Gastrocnemius medialis (tissue), 4 donors: ENCODE data around the gene HIVEP1. TPM values are rescaled to one million over a fixed set of nuclear protein-coding genes. Genes with fewer than 3 reads are reported as not detected.
A peak's percentile ranks its signal among the peaks of the same experiment; 100 is the strongest.

Experiments
- ATAC-seq, 2 donors: fragments of 150-250 bp; one replicate each; pipeline ENCODE4 v1.9.1; 2016
- DNase-seq, 2 donors: peaks; one replicate each; pipeline ENCODE4 v3.0.0-alpha.2; 2019
- H3K27ac ChIP-seq, 4 donors: fragments of 200-600 bp; sonication (generic); 1 replicate in 1 of 4; 2 replicates in 3 of 4; pipeline ENCODE4 v1.5.1; 2016 to 2018; ENCODE audit warnings: mild to moderate bottlenecking in 2 of 4, moderate library complexity in 1 of 4
- H3K27me3 ChIP-seq, 3 donors: fragments of 200-600 bp; sonication (generic) in 2 of 3; 1 replicate in 1 of 3; 2 replicates in 2 of 3; pipeline versions ENCODE4 v1.5.1 to v1.6.0; 2016 to 2019; ENCODE audit warnings: mild to moderate bottlenecking in 1 of 3, moderate library complexity in 1 of 3
- H3K36me3 ChIP-seq, 2 donors: fragments of 200-600 bp; sonication (generic) in 1 of 2; one replicate each; pipeline ENCODE4 v1.5.1; 2017 to 2018
- H3K4me1 ChIP-seq, 2 donors: fragments of 200-600 bp; sonication (generic) in 1 of 2; one replicate each; pipeline ENCODE4 v1.5.1; 2016 to 2017; ENCODE audit warnings: mild to moderate bottlenecking in 2 of 2
- H3K4me3 ChIP-seq, 4 donors: fragments of 200-600 bp; sonication (generic) in 3 of 4; 1 replicate in 1 of 4; 2 replicates in 3 of 4; pipeline ENCODE4 v1.5.1; 2016 to 2019; ENCODE audit warnings: mild to moderate bottlenecking in 2 of 4
- H3K9me3 ChIP-seq, 3 donors: fragments of 200-600 bp; sonication (generic) in 2 of 3; 1 replicate in 1 of 3; 2 replicates in 2 of 3; pipeline ENCODE4 v1.5.1; 2016 to 2019
- POLR2A ChIP-seq, 2 donors: fragments of 450-650 bp; IDR thresholded peaks; one replicate each; pipeline ENCODE4 v1.6.1; 2017; ENCODE audit warnings: antibody characterized with exemption in 2 of 2, mild to moderate bottlenecking in 2 of 2, moderate library complexity in 2 of 2
- in situ Hi-C, 4 donors: fragments of 200-750 bp; cut with MboI; loops; one replicate each; pipeline versions ENCODE4 v1.15.0 to v1.8.0; 2017; ENCODE audit warnings: low sequenced_read_pairs in 4 of 4
- intact Hi-C: fragments of 100-400 bp; cut with DNase I; formaldehyde crosslinking; loops from one replicate; pipeline ENCODE4 v1.15.1; 2023; ENCODE audit warnings: low total_unique reads
- total RNA-seq, 4 donors: library from RNA; depleted of rRNA; stranded (reverse); fragments of >200 nt; gene quantifications; one replicate each; pipeline versions ENCODE4 v1.1.0 to v1.2.3, GENCODE V29; 2016
- TF ChIP-seq, protein P1 (sequence below), 5 experiments: fragments of 450-650 bp in 3 of 5; fragments of 200-600 bp in 2 of 5; sonication (generic) in 2 of 5; IDR thresholded peaks in 4 of 5; conservative IDR thresholded peaks in 1 of 5; 1 replicate in 4 of 5; 2 replicates in 1 of 5; pipeline ENCODE4 v1.5.1; 2016 to 2019; ENCODE audit warnings: antibody characterized with exemption in 5 of 5, mild to moderate bottlenecking in 3 of 5, moderate library complexity in 3 of 5

Gene HIVEP1
- total RNA-seq, 4 donors from 2014 or later = 8.3 to 13.5 (median 10.5) TPM

DNA sequence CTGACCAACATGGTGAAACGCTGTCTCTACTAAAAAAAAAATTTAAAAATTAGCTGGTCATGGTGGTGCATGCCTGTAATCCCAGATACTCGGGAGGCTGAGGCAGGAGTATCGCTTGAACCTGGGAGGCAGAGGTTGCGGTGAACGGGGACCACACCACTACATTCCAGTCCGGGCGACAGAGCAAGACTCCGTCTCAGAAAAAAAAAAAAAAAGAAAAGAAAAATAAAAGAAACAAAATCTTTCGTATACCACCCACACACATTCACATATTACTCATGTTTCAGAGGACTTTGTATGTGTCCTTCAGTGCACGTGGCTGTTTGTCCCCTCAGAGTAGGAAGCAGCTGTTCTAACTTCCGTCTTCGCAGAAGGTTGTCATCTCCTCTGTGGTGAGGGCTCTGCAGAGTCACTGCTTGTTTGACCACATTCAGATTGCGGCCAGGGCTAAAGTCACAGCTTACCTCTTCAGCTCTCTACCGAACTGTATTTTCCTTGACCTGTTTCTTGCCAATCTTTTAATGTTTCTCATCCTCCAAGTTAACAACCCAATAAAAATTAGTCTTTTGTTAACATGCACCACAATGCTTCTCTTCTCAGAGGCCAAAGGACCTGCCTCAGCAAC, 36.6 kb upstream of the HIVEP1 start:
- Histone ChIP-seq H3K36me3 (no peaks in the 10 kb centered on the region), H3K27me3 (no peaks in the 10 kb centered on the region), H3K9me3 (no peaks in the 10 kb centered on the region), H3K4me1 (no peaks in the 10 kb centered on the region), H3K4me3 (no peak overlapping the region), H3K27ac (no peak overlapping the region)
- intact Hi-C loops = no loop called here
- in situ Hi-C loops = no loop called here
- ATAC-seq = peak in 1 of 2 donors; percentile 56
- TF ChIP-seq, protein P1, sequence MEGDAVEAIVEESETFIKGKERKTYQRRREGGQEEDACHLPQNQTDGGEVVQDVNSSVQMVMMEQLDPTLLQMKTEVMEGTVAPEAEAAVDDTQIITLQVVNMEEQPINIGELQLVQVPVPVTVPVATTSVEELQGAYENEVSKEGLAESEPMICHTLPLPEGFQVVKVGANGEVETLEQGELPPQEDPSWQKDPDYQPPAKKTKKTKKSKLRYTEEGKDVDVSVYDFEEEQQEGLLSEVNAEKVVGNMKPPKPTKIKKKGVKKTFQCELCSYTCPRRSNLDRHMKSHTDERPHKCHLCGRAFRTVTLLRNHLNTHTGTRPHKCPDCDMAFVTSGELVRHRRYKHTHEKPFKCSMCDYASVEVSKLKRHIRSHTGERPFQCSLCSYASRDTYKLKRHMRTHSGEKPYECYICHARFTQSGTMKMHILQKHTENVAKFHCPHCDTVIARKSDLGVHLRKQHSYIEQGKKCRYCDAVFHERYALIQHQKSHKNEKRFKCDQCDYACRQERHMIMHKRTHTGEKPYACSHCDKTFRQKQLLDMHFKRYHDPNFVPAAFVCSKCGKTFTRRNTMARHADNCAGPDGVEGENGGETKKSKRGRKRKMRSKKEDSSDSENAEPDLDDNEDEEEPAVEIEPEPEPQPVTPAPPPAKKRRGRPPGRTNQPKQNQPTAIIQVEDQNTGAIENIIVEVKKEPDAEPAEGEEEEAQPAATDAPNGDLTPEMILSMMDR (IDR thresholded peaks at IDR 0.05 in 4 of 5, conservative IDR thresholded peaks at IDR 0.05 in 1 of 5) = no peak
- TF ChIP-seq POLR2A (IDR thresholded peaks at IDR 0.05) = no peak
- DNase-seq = peak; percentile 17 to 23

DNA sequence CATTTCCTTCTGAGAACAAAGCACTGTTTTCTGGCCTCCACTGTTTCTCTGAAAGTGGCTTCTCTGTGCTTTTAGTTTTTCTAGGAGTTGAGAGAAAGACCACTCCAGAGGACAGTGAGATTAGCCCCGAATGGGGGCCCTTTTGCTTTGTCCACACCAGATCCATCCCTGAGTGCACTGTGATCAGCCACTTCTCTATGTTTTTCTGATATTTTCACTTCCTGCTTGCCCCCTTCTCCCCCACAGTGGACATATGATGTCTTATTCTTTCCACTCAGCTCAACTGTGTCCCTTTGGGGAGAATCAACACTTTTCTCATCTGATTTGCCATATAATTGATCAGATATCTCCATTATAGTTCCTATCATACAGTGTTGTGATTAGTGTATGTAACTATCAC, 35.6 kb upstream of the HIVEP1 start:
- no peaks in the 10 kb centered on the region for H3K36me3 ChIP-seq
- in situ Hi-C loops = no loop called here

DNA sequence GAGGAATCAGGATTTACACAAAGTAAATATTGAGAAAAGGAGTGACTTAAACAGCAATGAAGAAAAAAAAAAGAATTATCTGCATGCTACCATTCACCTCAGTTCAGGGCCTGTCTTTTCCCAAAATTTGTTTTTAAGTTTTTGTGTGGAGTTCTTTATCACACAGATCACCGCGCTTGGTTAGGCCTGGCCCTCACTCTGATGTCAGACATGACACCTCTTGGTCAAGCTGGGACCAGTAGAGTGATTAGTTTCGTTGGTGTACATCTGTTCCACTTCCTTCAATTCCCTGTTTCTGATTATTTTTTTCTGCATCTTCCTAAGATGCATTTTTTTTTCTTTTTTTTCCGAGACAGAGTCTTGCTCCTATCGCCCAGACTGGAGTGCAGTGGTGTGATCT, 34.9 kb upstream of the HIVEP1 start:
- in situ Hi-C loops = no loop called here
- intact Hi-C loops = no loop called here
- no peak overlapping the region for H3K4me3 ChIP-seq
- TF ChIP-seq POLR2A (IDR thresholded peaks at IDR 0.05) = no peak
- TF ChIP-seq, protein P1 (IDR thresholded peaks at IDR 0.05 in 4 of 5, conservative IDR thresholded peaks at IDR 0.05 in 1 of 5) = no peak
- no peaks in the 10 kb centered on the region for H3K9me3 ChIP-seq
- no peaks in the 10 kb centered on the region for H3K27me3 ChIP-seq
- H3K27ac ChIP-seq = no peak overlapping the region
- ATAC-seq (no peak), DNase-seq (no peak)
- no peaks in the 10 kb centered on the region for H3K36me3 ChIP-seq
- H3K4me1 ChIP-seq = no peaks in the 10 kb centered on the region

More for the DNA sequence above, 35.6 kb upstream of the HIVEP1 start:
- intact Hi-C loops = no loop called here
- TF ChIP-seq, protein P1 (IDR thresholded peaks at IDR 0.05 in 4 of 5, conservative IDR thresholded peaks at IDR 0.05 in 1 of 5) = no peak
- no peak for DNase-seq
- no peaks in the 10 kb centered on the region for H3K4me1 ChIP-seq
- no peaks in the 10 kb centered on the region for H3K27me3 ChIP-seq
- no peak for ATAC-seq
- H3K27ac ChIP-seq = no peak overlapping the region
- no peak overlapping the region for H3K4me3 ChIP-seq
- H3K9me3 ChIP-seq = no peaks in the 10 kb centered on the region

- no peaks in the 10 kb centered on the region for H3K9me3 ChIP-seq
- H3K27ac ChIP-seq = no peak overlapping the region
- intact Hi-C loops = no loop called here
- no peak for TF ChIP-seq POLR2A (IDR thresholded peaks at IDR 0.05)
- TF ChIP-seq, protein P1 (IDR thresholded peaks at IDR 0.05 in 4 of 5, conservative IDR thresholded peaks at IDR 0.05 in 1 of 5) = no peak
- in situ Hi-C loops = no loop called here
- DNase-seq = no peak
- no peaks in the 10 kb centered on the region for H3K27me3 ChIP-seq
- H3K4me1 ChIP-seq = no peaks in the 10 kb centered on the region
- ATAC-seq = no peak
- no peak overlapping the region for H3K4me3 ChIP-seq
- H3K36me3 ChIP-seq = no peaks in the 10 kb centered on the region
Observed at GRCh38 chr6:11977738-11978137, 34.4 kb upstream of the HIVEP1 start.
